ENCODE data around the gene PTPRN2. TPM values are rescaled to one million over a fixed set of nuclear protein-coding genes. Genes with fewer than 3 reads are reported as not detected.

Gene PTPRN2
- total and polyA plus RNA-seq, 2 of the 13 experiments (the other 11 are each of a cell fraction or from before 2014, with no cell fraction given), result 2.5 to 24.2 TPM

DNA sequence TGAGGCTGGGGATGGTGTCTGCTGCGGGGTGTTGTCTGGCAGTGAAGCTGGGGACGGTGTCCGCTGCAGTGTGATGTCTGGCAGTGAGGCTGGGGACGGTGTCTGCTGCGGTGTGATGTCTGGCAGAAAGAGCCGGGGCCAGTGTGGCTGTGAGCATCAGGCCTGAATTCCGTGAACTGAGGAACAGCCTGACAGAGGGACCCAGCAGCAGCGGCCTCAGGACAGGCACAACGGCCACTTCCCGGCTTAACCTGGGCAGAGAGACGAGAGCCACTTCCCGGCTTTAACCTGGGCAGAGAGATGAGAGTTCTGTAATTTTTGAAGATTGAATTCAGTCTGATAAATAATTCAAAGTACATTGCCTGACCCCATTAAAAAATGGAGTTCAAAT is 321.2 kb downstream of the PTPRN2 start:
- Histone ChIP-seq H4K20me1 (ENCODE audit: insufficient read depth, low read length) (peaks cover 11% of the 10 kb centered on the region; the same call in 1 of the 2 replicates), H3K9me3 (ENCODE audit: low read length) (no peaks in the 10 kb centered on the region), H3K27me3 (ENCODE audit: control insufficient read depth in 1 of 2, insufficient read depth in 2 of 2, low read length in 2 of 2) (no peaks in the 10 kb centered on the region), H3K79me2 (ENCODE audit: insufficient read depth, low read length) (no peaks in the 10 kb centered on the region), H3K4me3 (replicated peaks in 1 of 3; ENCODE audit: insufficient read depth in 1 of 3, low read depth in 2 of 3, low read length in 3 of 3) (no peak overlapping the region), H3K27ac (ENCODE audit: extremely low read length, insufficient read depth, low read length) (no peak overlapping the region), H2AFZ (ENCODE audit: low read length) (no peak overlapping the region), H3K36me3 (replicated peaks in 1 of 2; ENCODE audit: control insufficient read depth in 1 of 2, insufficient read depth in 2 of 2, low read length in 2 of 2) (no peaks in the 10 kb centered on the region), H3K4me2 (ENCODE audit: low read depth, low read length) (no peak overlapping the region), H3K4me1 (ENCODE audit: insufficient read depth, low read length) (peaks cover 47% of the 10 kb centered on the region), H3K9ac (ENCODE audit: insufficient read depth, low read depth, low read length) (no peak overlapping the region)
- no TSS peak for BruUV-seq (replicated peaks)
- TF ChIP-seq ZNF230 (CRISPR knock-in tag; IDR thresholded peaks at IDR 0.05) (no peak), MXD4 (CRISPR knock-in tag; IDR thresholded peaks at IDR 0.05) (no peak), MXI1 (IDR thresholded peaks at IDR 0.05; ENCODE audit: borderline replicate concordance, low read depth, low read length) (no peak), FOXJ3 (CRISPR knock-in tag; IDR thresholded peaks at IDR 0.05; ENCODE audit: borderline replicate concordance) (no peak), SNRNP70 (IDR thresholded peaks at IDR 0.05; ENCODE audit: low read depth, low read length) (no peak), ZNF83 (CRISPR knock-in tag; IDR thresholded peaks at IDR 0.05; ENCODE audit: borderline replicate concordance) (no peak), ZNF841 (CRISPR knock-in tag; IDR thresholded peaks at IDR 0.05; ENCODE audit: borderline replicate concordance) (no peak), THYN1 (CRISPR knock-in tag; IDR thresholded peaks at IDR 0.05; ENCODE audit: borderline replicate concordance, low read depth) (no peak), DR1 (CRISPR knock-in tag; IDR thresholded peaks at IDR 0.05) (no peak), NCOR1 (IDR thresholded peaks at IDR 0.05; ENCODE audit: borderline replicate concordance, low read length) (no peak)
- POLR2A ChIA-PET, result no interaction called here
- FAIRE-seq, result no peak
- no peak for DNase-seq (ENCODE audit: low spot score)
- intact Hi-C loops (cut with micrococcal nuclease; ENCODE audit: unreplicated experiment) (no loop called here), in situ Hi-C loops (cut with HindIII; ENCODE audit: extremely low pct_ligation_motif_present, low pct_unique_long_range_greater_than_20kb) (no loop called here)
- WGBS (ENCODE audit: low lambda C conversion rate), result 96% methylated on average over 7 of the region's 12 CpGs
- no peak for ATAC-seq
- CTCF ChIA-PET (ENCODE audit: low intra/inter-chr PET ratio, low total read pairs), result no interaction called here

DNA sequence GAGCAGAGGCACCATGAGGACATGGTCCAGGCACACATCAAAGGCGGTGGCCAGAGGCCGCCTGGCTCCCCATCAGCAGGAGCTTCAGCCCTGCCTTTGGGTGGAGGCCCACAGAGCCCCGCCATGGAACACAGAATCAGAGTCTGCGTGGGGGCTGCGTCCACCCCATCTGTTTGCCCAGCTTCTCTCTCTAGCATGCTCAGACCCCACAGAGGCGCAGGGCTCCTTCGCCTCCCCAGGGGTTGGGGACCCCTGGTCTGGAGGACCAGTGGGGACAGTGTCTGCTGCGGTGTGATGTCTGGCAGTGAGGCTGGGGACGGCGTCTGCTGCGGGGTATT is 321.9 kb downstream of the PTPRN2 start:
- ChIA-PET POLR2A (no interaction called here), CTCF (ENCODE audit: low intra/inter-chr PET ratio, low total read pairs) (no interaction called here)
- Histone ChIP-seq H3K4me3 (replicated peaks in 1 of 3; ENCODE audit: insufficient read depth in 1 of 3, low read depth in 2 of 3, low read length in 3 of 3) (no peak overlapping the region), H3K4me1 (ENCODE audit: insufficient read depth, low read length) (peaks cover 47% of the 10 kb centered on the region), H3K79me2 (ENCODE audit: insufficient read depth, low read length) (no peaks in the 10 kb centered on the region), H3K27ac (ENCODE audit: extremely low read length, insufficient read depth, low read length) (no peak overlapping the region), H3K9ac (ENCODE audit: insufficient read depth, low read depth, low read length) (no peak overlapping the region), H2AFZ (ENCODE audit: low read length) (no peak overlapping the region), H3K9me3 (ENCODE audit: low read length) (no peaks in the 10 kb centered on the region), H3K27me3 (ENCODE audit: control insufficient read depth in 1 of 2, insufficient read depth in 2 of 2, low read length in 2 of 2) (no peaks in the 10 kb centered on the region), H3K4me2 (ENCODE audit: low read depth, low read length) (no peak overlapping the region), H3K36me3 (replicated peaks in 1 of 2; ENCODE audit: control insufficient read depth in 1 of 2, insufficient read depth in 2 of 2, low read length in 2 of 2) (no peaks in the 10 kb centered on the region), H4K20me1 (ENCODE audit: insufficient read depth, low read length) (peaks cover 8% of the 10 kb centered on the region; the same call in 1 of the 2 replicates)
- FAIRE-seq, result no peak
- in situ Hi-C loops (cut with HindIII; ENCODE audit: extremely low pct_ligation_motif_present, low pct_unique_long_range_greater_than_20kb), result no loop called here
- intact Hi-C loops (cut with micrococcal nuclease; ENCODE audit: unreplicated experiment), result no loop called here
- DNase-seq (ENCODE audit: low spot score), result no peak
- BruUV-seq (replicated peaks), result no TSS peak
- no peak for ATAC-seq
- 100% methylated on average over 5 of the region's 11 CpGs for WGBS (ENCODE audit: low lambda C conversion rate)
- TF ChIP-seq ZNF674 (CRISPR knock-in tag; IDR thresholded peaks at IDR 0.05; ENCODE audit: low read depth) (no peak), ZNF432 (CRISPR knock-in tag; IDR thresholded peaks at IDR 0.05; ENCODE audit: borderline replicate concordance) (no peak)
